Occipital lobe (tissue), 2 donors: ENCODE data around the gene MIOX. TPM values are rescaled to one million over a fixed set of nuclear protein-coding genes. Genes with fewer than 3 reads are reported as not detected.
"Not testable (repeated sequence)": the region's sequence is repeated elsewhere in the genome, so short reads cannot be mapped to it uniquely, and the experiment has no call there.

ENCODE experiments used
- DNase-seq: peaks from one replicate; lab custom pipeline; 2025; lab: John Stamatoyannopoulos, UW
- total RNA-seq: library from RNA; depleted of rRNA; stranded (reverse); fragments of >200 nt; gene quantifications from one replicate; pipeline ENCODE4 v1.2.3, GENCODE V29; 2014

MIOX gene
- total RNA-seq, 1 donor from 2014 or later, result not detected

DNA sequence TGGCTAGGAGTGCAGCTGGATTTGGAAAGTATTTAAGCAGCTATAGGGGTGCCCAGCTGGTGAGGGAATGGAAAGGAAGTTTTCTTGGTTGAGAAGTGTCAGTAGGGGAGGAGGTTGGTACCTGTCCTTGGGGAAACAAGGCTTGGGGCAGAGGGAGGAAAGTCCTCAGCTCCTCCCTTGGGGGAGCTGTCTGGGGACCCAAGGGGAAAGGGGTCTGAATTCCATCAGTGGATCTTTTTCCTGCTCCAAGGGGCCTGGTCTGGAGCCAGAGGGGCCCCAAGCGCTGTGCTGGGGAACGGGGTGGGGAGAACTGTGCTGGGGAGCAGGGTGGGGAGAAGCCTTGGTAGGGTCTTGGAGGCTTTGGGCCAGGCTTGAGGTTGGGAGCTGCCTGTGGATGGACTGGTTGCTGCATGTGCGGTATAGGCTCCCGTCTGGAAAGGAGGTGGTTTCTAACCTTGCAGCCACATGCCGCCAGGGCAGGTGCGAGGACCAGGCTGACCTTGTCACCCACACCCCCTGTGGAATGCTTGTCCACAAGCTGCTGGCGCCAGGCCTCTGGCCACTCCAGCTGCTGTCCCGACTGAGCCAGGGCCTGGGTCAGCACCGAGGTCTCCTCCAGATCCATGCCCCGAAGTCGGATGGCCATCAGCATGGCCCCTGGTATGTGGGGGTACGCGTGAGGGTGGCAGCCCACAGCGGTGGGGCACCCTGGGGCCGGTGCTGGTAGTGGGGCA is 42.2 kb downstream of the MIOX start:
- DNase-seq, result no peak

DNA sequence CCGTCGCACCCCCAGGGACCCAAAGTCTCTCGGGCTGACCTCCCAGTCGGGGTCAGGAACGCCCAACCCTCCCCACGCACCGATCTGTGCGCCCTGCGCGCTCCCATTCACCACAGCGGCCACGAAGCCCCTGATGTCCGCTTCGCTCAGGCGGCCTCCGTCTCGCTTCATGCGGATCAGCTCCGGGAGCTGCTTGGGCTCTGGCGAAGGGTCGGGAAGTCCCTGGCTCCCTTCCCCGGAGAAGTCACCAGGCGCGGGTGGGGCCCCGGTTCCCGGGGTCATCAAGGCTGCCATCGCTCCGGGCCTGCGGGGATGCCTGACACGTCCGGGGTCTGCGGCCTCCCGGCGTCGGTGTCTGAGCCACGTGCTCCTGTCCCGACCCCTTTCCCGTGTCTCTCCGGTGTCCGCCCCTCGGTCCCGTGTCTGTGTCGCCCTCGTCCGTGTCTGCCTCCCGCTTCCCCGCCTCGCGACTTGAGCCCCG is 42.8 kb downstream of the MIOX start:
- DNase-seq, result no peak

DNA sequence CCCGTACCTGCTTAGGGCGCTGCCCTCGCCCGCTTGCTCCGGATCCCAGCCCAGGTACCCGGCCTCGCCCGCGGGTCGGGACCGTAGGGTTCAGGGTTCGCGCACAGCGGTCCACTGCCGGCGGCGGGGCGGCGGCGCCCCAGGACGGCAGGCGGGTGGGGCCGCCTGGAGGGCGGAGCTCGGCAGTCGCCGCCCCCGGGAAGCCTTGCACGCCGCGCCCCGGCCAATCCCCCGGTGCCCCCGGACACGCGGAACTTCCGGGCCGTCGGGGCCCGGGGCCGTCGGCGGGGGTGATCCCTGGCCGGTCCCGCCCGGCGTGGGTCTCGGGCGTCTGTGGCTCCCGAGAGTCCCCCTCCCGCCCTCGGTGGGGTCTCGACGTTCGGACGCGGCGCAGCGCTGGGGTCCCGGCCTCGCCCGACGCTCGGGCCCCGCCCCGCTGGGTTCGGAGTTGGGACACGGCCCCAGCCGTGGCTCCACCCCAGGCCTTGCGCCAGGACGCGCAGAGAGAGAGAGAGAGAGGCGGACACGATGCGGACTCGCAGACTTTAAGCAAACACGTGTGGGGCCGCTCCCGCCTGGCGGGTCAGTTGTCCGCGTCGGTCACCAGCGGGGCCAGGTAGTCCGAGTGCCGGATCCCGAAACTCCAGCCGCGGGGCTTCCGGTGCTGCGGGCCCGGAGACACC is 43.4 kb downstream of the MIOX start, which contains the start of gene TYMP:
Gene TYMP (minus strand): TSS at position 116 of the 683 bp plus-strand sequence. CDS start 303 bp downstream, outside the sequence.
- no peak for DNase-seq

DNA sequence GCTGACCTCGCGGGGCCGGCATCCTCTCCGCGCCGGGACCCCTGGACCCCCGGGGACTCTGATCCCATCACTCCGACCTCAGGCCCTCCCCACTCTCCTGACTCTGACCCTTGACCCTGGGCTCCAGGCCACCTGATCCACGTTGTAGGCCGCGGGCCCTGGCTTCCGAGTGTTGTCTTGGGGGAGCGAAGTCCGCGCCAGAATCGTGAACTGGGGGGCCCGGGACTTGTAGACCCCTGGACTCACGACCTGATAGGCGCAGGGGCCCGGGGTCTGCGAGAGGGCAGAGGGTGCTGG is 43.9 kb downstream of the MIOX start:
- no peak for DNase-seq

DNA sequence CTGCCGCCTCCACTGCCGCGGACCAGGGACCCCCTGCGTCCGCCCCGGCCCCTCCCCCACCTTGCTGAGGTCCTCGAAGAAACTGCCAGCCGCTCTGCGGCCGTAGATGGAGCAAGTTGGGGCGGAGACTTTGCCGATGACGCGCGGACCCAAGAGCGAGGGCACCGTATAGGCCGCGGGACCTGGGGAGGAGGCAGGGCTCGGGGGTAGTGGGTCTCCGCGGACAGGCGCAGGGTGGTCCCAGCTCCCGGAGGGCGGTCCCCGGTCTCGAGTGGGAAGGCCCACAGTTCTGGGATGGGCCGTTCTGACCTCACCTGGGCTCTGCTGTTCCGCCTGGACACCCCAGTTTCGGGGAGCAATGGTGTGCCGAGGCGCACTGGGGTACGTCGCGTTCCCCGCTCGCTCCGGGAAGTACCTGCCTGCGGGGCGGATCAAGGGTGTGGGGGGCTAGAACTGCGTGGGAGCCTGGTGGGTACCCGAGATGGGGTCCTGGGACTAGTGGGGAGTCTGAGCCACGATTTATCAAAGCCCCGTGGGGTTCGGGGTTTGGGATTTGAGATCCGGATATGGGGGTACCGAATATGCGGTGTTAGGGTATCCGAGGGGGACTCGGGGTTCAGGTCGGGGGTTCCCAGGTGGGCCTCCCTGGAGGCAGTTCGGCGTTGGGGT is 44.4 kb downstream of the MIOX start:
- no peak for DNase-seq

DNA sequence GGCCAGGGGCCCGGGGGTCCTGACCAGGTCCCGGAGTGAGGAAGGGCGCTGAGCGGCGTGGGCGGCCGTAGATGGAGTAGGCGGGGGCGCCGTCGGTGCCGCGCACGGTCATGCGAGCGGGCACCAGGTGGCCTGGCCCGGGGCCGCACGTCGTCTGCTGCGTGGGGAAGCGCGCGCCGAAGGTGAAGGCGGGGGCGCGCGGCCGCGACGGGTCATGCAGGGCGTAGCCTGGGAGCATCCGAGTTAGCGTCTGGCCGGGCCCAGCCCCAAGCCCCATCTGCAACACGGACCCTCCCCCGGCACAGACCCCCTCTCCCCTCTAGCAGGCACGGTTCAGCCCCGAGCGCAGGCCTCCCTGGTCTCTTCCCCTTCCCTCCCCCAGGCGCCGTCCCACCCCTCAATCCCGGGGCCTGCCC is 44.9 kb downstream of the MIOX start:
- no peak for DNase-seq

DNA sequence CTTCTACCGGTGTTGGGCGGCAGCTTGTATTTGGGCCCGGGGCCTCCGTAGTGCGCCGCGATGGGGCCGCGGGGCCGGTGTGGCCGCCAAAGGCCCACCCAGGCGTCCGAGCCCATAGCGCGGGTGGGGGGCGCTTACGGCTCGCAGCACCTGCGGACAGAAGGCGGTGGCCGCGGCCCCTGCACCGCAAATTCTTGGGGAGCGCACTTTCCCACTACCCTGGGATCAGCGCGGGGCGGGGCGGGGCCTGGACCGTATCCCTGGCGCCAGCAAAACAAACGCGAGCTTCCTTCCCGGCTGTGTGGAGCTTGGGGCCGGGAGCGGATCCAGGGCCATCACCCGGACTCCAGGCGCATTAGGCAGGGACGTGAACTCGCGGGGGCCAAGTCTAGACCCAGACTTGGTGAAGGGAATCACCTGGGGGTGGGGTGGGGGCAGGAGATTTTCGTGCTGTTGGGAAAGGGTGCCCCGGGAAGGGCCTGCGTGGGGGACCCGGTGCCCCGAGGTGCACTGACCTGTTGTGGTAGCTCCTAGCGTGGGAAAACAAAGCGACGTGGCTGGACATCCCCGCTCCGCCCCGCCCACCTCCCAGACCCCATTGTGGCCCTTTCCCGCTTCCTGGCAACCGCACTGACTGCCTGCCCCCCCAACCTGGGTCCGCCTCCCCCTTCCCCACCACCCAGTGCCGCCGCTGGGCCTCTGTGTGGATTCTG is 45.5 kb downstream of the MIOX start:
- DNase-seq, result no peak

DNA sequence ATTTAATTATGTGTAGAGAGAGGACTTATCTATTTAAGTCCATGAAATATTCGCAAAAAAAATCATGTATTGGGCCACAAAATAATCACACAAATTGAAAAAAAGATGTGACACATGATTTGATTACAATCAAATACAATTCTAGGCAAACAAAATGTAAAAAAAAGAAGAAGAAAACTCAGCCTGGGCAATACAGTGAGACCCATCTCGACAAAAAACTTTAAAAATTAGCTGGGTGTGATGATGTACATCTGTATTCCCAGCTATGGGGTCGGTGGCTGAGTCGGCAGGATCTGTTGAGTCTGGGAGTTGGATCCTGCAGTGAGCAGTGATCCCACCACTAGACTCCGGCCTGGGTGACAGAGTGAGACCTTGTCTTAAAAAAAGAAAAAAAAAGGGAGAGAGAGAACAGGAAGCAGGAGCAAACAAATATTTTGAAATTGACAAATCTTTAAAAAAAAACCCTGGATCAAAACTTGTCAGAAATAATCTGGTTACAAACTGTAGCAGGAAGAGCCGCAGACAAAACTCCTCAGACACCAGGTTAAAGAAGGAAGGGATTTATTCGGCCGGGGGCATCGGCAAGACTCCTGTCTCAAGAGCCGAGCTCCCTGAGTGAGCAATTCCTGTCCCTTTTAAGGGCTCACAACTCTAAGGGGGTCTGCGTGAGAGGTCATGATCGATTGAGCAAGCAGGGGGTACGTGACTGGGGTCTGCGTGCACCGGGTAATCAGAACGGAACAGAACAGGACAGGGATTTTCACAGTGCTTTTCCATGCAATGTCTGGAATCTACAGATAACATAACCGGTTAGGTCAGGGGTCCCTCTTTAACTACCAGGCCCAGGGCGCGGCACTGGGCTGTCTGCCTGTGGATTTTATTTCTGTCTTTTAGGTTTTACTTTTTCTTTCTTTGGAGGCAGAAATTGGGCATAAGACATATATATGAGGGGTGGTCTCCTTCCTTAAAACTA is 46.5 kb downstream of the MIOX start:
- DNase-seq, result no peak

DNA sequence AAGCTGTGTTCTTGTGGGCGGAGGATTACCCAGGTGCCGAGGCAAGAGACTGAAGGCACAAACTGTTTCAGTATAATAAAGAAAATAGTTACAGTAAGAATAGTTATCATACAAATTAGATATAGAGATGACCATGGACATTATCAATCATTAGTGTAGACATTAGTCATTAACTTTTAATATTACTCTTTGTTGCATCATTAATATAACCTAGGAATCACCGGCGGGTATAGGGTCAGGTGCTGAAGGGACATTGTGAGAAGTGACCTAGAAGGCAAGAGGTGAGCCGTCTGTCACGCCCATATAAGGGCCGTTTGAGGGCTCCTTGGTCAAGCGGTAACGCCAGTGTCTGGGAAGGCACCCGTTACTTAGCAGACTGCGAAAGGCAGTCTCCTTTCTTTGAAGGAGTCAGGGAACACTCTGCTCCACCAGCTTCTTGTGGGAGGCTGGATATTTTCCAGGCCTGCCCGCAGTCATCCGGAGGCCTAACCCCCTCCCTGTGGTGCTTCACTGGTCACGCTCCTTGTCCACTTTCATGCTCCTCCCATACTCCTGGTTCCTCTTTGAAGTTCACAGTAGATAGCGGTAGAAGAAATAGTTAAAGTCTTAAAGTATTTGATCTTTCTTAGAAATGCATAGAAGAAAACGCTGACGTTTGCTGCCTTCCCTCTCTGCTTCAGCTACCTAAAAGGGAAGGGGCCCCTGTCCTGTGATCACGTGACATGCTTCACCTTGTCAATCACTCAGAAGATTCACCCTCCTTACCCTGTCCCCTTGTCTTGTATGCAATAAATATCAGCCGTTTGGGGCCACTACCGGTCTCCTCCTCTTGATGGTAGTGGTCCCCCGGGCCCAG is 47.4 kb downstream of the MIOX start:
- DNase-seq, result not testable (repeated sequence)

DNA sequence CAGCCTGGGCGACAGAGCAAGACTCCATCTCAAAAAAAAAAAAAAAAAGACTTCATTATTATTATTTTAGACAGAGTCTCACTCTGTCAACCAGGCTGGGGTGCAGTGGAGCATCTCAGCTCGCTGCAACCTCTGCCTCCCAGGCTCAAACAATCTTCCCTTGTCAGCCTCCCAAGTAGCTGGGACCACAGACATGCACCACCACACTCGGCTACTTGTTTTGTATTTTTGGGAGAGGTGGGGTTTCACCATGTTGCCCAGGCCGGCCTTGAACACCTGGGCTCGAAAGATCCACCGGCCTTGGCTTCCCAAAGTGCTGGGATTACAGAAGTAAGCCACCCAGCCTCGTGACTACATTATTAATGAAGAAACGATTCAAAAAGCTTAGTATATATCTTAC is 48.5 kb downstream of the MIOX start:
- DNase-seq, result no peak

DNA sequence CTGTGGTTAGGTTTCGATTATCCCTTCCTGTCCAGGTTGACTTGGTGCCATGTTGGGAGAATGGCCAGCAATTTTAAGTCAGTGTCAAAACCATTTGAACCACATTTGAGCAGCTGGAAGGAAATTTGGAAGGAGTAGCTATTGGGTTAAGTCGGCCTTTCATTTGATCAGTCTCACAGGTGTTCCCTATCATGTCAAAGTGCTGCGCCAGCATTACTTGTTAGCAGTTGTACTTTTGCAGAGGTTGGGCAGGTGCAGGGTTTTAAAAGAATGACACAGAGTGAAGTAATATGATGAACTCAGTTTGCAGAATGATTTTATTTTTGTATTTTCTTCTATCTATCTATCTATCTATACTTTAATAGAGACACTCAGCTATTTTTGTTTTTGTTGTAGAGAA is 49.6 kb downstream of the MIOX start:
- DNase-seq, result no peak

DNA sequence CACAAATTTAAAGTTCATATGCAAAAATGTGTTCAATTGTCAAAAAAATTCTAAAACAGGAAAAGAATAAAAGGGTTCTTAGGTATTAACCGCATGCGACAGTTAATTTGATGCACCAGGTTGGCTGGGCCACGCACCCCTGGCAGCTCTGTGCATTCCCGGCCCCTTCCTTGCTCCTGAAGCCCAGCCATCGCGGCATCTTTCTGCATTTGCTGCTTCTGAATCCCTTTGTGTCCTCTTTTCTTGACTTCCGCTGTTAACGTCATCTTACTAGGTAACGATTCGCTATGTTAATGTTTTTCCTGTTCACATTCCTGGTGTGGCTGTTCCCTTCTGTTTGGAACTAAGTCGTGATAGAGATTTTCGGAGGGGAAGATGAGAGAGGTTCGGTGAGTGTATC is 51.1 kb downstream of the MIOX start:
- DNase-seq, result no peak

Other genes with a start within 250 kb of the MIOX start
- gene TUBGCP6, start 241.8 kb upstream of the MIOX start, total RNA-seq, result 34.0 TPM
- 19.8 TPM for gene HDAC10, start 235.6 kb upstream of the MIOX start, total RNA-seq
- 11.4 TPM for gene MAPK12, start 225.2 kb upstream of the MIOX start, total RNA-seq
- 21.8 TPM for gene MAPK11, start 216.5 kb upstream of the MIOX start, total RNA-seq
- gene PLXNB2, start 179.2 kb upstream of the MIOX start, total RNA-seq, result 46.0 TPM
- gene DENND6B, start 159.8 kb upstream of the MIOX start, total RNA-seq, result 16.5 TPM
- 71.7 TPM for gene PPP6R2, start 143.5 kb upstream of the MIOX start, total RNA-seq
- 97.0 TPM for gene SBF1, start 11.8 kb upstream of the MIOX start, total RNA-seq
- gene ADM2, start 5.3 kb upstream of the MIOX start, total RNA-seq, result not detected
- gene LMF2, start 20.8 kb downstream of the MIOX start, total RNA-seq, result 9.8 TPM
- gene NCAPH2, start 21.4 kb downstream of the MIOX start, total RNA-seq, result 46.9 TPM
- 0.78 TPM for gene SCO2, start 38.7 kb downstream of the MIOX start, total RNA-seq
- gene TYMP, start 43.2 kb downstream of the MIOX start, total RNA-seq, result 2.0 TPM
- gene KLHDC7B, start 59.0 kb downstream of the MIOX start, total RNA-seq, result not detected
- not detected for gene SYCE3, start 76.1 kb downstream of the MIOX start, total RNA-seq
- 6.7 TPM for gene CPT1B, start 91.6 kb downstream of the MIOX start, total RNA-seq
- gene CHKB, start 96.0 kb downstream of the MIOX start, total RNA-seq, result 24.8 TPM
- gene MAPK8IP2, start 113.9 kb downstream of the MIOX start, total RNA-seq, result 76.3 TPM
- 6.9 TPM for gene ARSA, start 141.3 kb downstream of the MIOX start, total RNA-seq
- 6.2 TPM for gene SHANK3, start 186.0 kb downstream of the MIOX start, total RNA-seq